Neural cell (in vitro differentiated cells): ENCODE results near the gene VSIG10.

ENCODE experiments used
- CTCF ChIP-seq: fragments of 450-650 bp; IDR thresholded peaks from 2 replicates; pipeline ENCODE4 v1.5.1; 2014; ENCODE audit warnings: antibody characterized with exemption, mild to moderate bottlenecking, moderate library complexity; ENCODE audit not compliant: poor library complexity, severe bottlenecking
- EP300 ChIP-seq: fragments of 450-650 bp; conservative IDR thresholded peaks from 2 replicates; pipeline ENCODE4 v1.6.1; 2014; ENCODE audit warnings: antibody characterized with exemption, mild to moderate bottlenecking, moderate library complexity; ENCODE audit not compliant: poor library complexity, severe bottlenecking
- EZH2 ChIP-seq: fragments of 200-600, 300-800 bp; shearing (Covaris generic), sonication (generic); IDR thresholded peaks from 2 replicates; pipeline ENCODE4 v1.6.1; 2014; ENCODE audit warnings: antibody characterized with exemption, low read length, borderline replicate concordance, mild to moderate bottlenecking; ENCODE audit not compliant: insufficient read depth, poor library complexity, severe bottlenecking
- MXI1 ChIP-seq: fragments of 450-650 bp; conservative IDR thresholded peaks from 2 replicates; pipeline ENCODE4 v1.6.1; 2014; ENCODE audit warnings: antibody characterized with exemption, mild to moderate bottlenecking; ENCODE audit not compliant: poor library complexity, severe bottlenecking
- POLR2AphosphoS5 ChIP-seq: IDR thresholded peaks from 2 replicates; pipeline ENCODE4 v1.6.1; 2012
- RAD21 ChIP-seq: fragments of 450-650 bp; conservative IDR thresholded peaks from 2 replicates; pipeline ENCODE4 v1.6.1; 2014; ENCODE audit warnings: antibody characterized with exemption, mild to moderate bottlenecking, moderate library complexity

- no peak for TF ChIP-seq CTCF
- no peak for TF ChIP-seq RAD21
- no peak for TF ChIP-seq EP300
- TF ChIP-seq POLR2AphosphoS5: no peak
- no peak for TF ChIP-seq EZH2
- TF ChIP-seq MXI1: no peak
These were observed 17.0 kb upstream of the VSIG10 start for GRCh38 chr12:118120579-118121363.
